Uterus (tissue), 2 donors: ENCODE results near the gene TSHZ2.

ENCODE experiments used
- CTCF ChIP-seq, 4 experiments: fragments of 200-600 bp in 2 of 4; fragments of 450-650 bp in 2 of 4; sonication (generic) in 2 of 4; IDR thresholded peaks; one replicate each; pipeline ENCODE4 v1.5.1; 2016 to 2019; ENCODE audit warnings: antibody characterized with exemption in 4 of 4, mild to moderate bottlenecking in 2 of 4, moderate library complexity in 1 of 4
- POLR2A ChIP-seq, 2 donors: fragments of 450-650 bp; IDR thresholded peaks; one replicate each; pipeline ENCODE4 v1.6.1; 2016; ENCODE audit warnings: antibody characterized with exemption in 2 of 2, mild to moderate bottlenecking in 1 of 2, moderate library complexity in 1 of 2

DNA sequence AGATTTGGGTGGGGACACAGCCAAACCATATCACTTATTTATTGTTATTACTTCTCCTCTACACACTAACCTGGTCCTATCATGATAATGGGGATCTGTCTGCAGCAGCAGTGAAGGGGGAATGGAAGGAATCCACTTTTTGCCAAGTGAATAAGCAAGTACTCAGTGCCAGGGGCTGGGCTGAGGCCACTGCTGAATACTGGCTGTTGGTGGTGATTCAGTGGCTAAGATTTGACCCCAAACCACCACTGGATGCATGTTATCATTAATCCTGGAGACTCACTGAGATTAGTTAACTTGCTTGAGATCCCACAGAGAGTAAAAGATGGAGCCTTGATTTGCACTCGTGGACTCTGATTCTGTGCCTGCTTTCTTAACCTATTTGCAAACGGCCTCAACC lies 127.7 kb downstream of the TSHZ2 start:
- no peak for TF ChIP-seq CTCF (IDR thresholded peaks at IDR 0.05)
- TF ChIP-seq POLR2A (IDR thresholded peaks at IDR 0.05), result no peak
